Measurements from ENCODE around the gene LHX4. TPM values are rescaled to one million over a fixed set of nuclear protein-coding genes. Genes with fewer than 3 reads are reported as not detected.

Gene LHX4
- total and polyA plus RNA-seq, 2 of the 8 experiments (the other 6 are each of a cell fraction or from before 2014, with no cell fraction given): 0.85 to 4.9 TPM

GRCh38 chr1:180278596-180279395 is 48.7 kb downstream of the LHX4 start (continued):
- TF ChIP-seq CHD7 (IDR thresholded peaks at IDR 0.05; ENCODE audit: insufficient replicate concordance, low read length) (no peak), POLR2AphosphoS5 (IDR thresholded peaks at IDR 0.05; ENCODE audit: low read depth, low read length) (no peak), SAP30 (IDR thresholded peaks at IDR 0.05; ENCODE audit: insufficient read depth, insufficient replicate concordance, low read length) (no peak), BRCA1 (IDR thresholded peaks at IDR 0.05; ENCODE audit: low read depth, low read length) (no peak), KDM4A (IDR thresholded peaks at IDR 0.05; ENCODE audit: low read depth, low read length, severe bottlenecking) (no peak), SIN3A (conservative IDR thresholded peaks at IDR 0.05 in 1 of 2, IDR thresholded peaks at IDR 0.05 in 1 of 2; ENCODE audit: low read depth in 1 of 2, low read length in 2 of 2) (no peak)

Data from H1 (cell line).